ACC112 (cell line): ENCODE measurements around the gene PPP2R5C.
"Not testable (repeated sequence)": the region's sequence is repeated elsewhere in the genome, so short reads cannot be mapped to it uniquely, and the experiment has no call there.

Experiments
- H2AFZ ChIP-seq: fragments of 200-600 bp; sonication (generic); one replicate; pipeline ENCODE4 v1.6.0; 2017; ENCODE audit warnings: antibody characterized with exemption, low read length; ENCODE audit not compliant: unreplicated experiment
- H3K27ac ChIP-seq: fragments of 200-600 bp; sonication (generic); 2 replicates; pipeline ENCODE4 v1.5.1; 2014; ENCODE audit warnings: low read depth, mild to moderate bottlenecking, antibody characterized with exemption, low read length, moderate library complexity
- H3K27me3 ChIP-seq: fragments of 200-600 bp; sonication (generic); 2 replicates; pipeline ENCODE4 v1.6.1; 2014; ENCODE audit warnings: mild to moderate bottlenecking, antibody characterized with exemption, low read length, moderate library complexity, mixed read lengths; ENCODE audit not compliant: insufficient read depth
- H3K36me3 ChIP-seq: fragments of 200-600 bp; sonication (generic); 2 replicates; pipeline ENCODE4 v1.6.1; 2016; ENCODE audit warnings: mild to moderate bottlenecking, antibody characterized with exemption, low read length, moderate library complexity, mixed read lengths; ENCODE audit not compliant: insufficient read depth
- H3K4me1 ChIP-seq: fragments of 200-600 bp; sonication (generic); one replicate; pipeline ENCODE4 v1.6.1; 2016; ENCODE audit warnings: low read length, mixed read lengths; ENCODE audit not compliant: insufficient read depth, unreplicated experiment, control insufficient read depth
- H3K4me3 ChIP-seq: fragments of 200-600 bp; sonication (generic); 2 replicates; pipeline ENCODE4 v1.5.1; 2014; ENCODE audit warnings: mild to moderate bottlenecking, low read depth, low read length
- H3K79me2 ChIP-seq: fragments of 200-600 bp; sonication (generic); one replicate; pipeline ENCODE4 v1.6.0; 2016; ENCODE audit warnings: low read length; ENCODE audit not compliant: control insufficient read depth, unreplicated experiment, insufficient read depth

The PPP2R5C gene

DNA sequence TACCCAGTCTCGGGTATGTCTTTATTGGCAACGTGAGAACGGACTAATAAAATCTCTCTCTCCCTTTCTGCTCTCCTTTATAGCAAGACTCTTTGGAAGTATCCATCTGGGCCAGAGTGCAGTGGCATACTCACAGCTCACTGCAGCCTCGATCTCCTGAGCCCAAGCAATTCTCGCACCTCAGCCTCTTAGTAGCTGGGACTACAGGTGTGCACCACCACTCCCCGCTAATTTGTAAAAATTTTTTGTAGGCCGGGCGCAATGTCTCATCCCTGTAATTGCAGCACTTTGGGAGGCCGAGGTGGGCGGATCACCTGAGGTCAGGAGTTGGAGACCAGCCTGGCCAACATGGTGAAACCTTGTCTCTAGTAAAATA, 33.2 kb upstream of the PPP2R5C start:
- H3K4me1 ChIP-seq, result peaks cover 17% of the 10 kb centered on the region
- no peak overlapping the region for H2AFZ ChIP-seq
- H3K27me3 ChIP-seq, result peaks cover 18% of the 10 kb centered on the region; the same call in 1 of the 2 replicates
- H3K79me2 ChIP-seq, result no peaks in the 10 kb centered on the region
- H3K27ac ChIP-seq, result no peak overlapping the region
- no peaks in the 10 kb centered on the region for H3K36me3 ChIP-seq
- no peak overlapping the region for H3K4me3 ChIP-seq

DNA sequence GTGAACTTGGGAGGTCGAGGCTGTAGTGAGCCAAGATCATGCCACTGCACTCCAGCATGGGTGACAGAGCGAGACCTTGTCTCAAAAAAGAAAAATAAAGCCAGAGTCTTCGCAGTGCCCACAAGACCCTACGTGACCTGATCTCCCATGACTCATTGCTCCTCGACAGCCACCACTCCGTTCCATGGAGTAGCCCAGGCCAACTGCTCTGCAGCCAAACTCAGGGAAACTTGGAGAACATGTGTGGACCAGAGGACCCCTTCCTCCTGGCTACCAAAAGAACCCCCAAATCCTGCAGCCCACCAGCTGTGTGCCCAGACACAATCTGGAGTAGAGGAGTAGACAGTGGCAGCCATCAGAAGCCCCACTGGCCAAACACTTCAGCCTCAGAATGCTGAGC, 32.1 kb upstream of the PPP2R5C start:
- H3K36me3 ChIP-seq, result no peaks in the 10 kb centered on the region
- peaks cover 17% of the 10 kb centered on the region for H3K4me1 ChIP-seq
- peaks cover 18% of the 10 kb centered on the region; the same call in 1 of the 2 replicates for H3K27me3 ChIP-seq
- no peak overlapping the region for H2AFZ ChIP-seq
- no peaks in the 10 kb centered on the region for H3K79me2 ChIP-seq
- no peak overlapping the region for H3K27ac ChIP-seq
- H3K4me3 ChIP-seq, result no peak overlapping the region

- Histone ChIP-seq H3K4me1 (peaks cover 17% of the 10 kb centered on the region), H3K27me3 (peaks cover 18% of the 10 kb centered on the region; the same call in 1 of the 2 replicates)
- H3K27ac ChIP-seq, H3K4me3 ChIP-seq, H3K36me3 ChIP-seq, H3K79me2 ChIP-seq, H2AFZ ChIP-seq: not testable (repeated sequence)
Observed at GRCh38 chr14:101730157-101730556, 31.4 kb upstream of the PPP2R5C start.

DNA sequence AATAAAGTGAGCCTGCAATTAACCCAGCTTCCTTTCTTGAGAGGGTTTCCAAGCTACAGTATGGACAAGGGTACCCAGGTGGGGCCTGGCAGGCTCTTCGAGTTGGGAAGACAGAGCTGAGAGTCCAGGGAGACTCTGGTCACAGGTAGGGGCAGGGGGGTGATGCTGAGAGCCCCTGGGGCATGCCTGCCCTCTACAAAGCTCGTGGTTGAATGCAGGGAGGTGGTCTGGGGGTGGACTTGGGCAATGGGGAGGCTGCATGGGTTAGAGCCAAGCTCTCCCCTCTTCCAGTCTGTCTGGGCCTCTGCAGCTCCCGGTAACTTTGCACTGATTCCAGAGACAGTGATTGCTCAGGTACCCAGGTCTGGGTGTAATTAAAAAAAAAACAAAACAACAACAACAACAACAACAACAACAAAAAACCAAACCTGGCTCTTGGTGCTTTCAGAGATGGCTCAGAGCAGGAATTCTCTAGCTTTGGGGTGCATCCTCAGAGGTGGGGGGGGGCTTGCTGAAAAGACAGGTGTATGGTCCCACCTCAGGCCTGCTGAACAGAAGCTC, 30.8 kb upstream of the PPP2R5C start:
- H3K36me3 ChIP-seq, result no peaks in the 10 kb centered on the region
- peaks cover 18% of the 10 kb centered on the region; the same call in 1 of the 2 replicates for H3K27me3 ChIP-seq
- no peak overlapping the region for H3K4me3 ChIP-seq
- no peak overlapping the region for H2AFZ ChIP-seq
- H3K27ac ChIP-seq, result no peak overlapping the region
- H3K79me2 ChIP-seq, result no peaks in the 10 kb centered on the region
- peaks cover 17% of the 10 kb centered on the region for H3K4me1 ChIP-seq

- peaks cover 17% of the 10 kb centered on the region for H3K4me1 ChIP-seq
- H3K4me3 ChIP-seq, result no peak overlapping the region
- H3K36me3 ChIP-seq, result no peaks in the 10 kb centered on the region
- peak overlapping the region; percentile 8 for H2AFZ ChIP-seq
- no peaks in the 10 kb centered on the region for H3K79me2 ChIP-seq
- H3K27ac ChIP-seq, result no peak overlapping the region
- H3K27me3 ChIP-seq, result peaks cover 16% of the 10 kb centered on the region; the same call in 1 of the 2 replicates
Observed at GRCh38 chr14:101731187-101732080, 30.1 kb upstream of the PPP2R5C start.

DNA sequence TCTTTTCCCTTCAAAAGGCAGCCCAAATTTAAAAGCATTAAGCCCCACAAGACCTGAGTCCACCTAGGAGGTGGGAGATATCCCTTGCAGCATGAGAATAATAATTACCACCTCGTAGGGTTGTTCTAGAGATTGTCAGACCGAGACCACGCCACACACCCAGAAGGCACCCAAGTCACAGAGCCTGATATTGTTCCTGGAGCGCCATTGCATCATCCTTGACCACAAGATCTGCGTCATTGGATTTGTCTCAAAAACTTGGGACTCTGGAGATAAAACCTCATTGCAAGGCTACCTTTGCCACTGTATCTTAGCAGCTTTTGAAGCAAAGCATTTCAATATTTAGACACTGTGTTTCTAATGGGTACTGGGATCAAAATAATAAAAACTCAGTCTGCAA, 29.4 kb upstream of the PPP2R5C start:
- Histone ChIP-seq H3K36me3 (no peaks in the 10 kb centered on the region), H3K27ac (no peak overlapping the region), H3K4me1 (peaks cover 17% of the 10 kb centered on the region), H2AFZ (no peak overlapping the region), H3K79me2 (no peaks in the 10 kb centered on the region), H3K4me3 (no peak overlapping the region), H3K27me3 (peaks cover 15% of the 10 kb centered on the region)

- peaks cover 17% of the 10 kb centered on the region for H3K4me1 ChIP-seq
- no peak overlapping the region for H3K4me3 ChIP-seq
- H3K27me3 ChIP-seq, result peaks cover 17% of the 10 kb centered on the region
- H3K36me3 ChIP-seq, result no peaks in the 10 kb centered on the region
- no peak overlapping the region for H2AFZ ChIP-seq
- no peaks in the 10 kb centered on the region for H3K79me2 ChIP-seq
- H3K27ac ChIP-seq, result no peak overlapping the region
Observed at GRCh38 chr14:101733211-101733610, 28.3 kb upstream of the PPP2R5C start.

GRCh38 chr14:101734246-101734847, 27.2 kb upstream of the PPP2R5C start:
- Histone ChIP-seq H2AFZ (no peak overlapping the region), H3K4me3 (no peak overlapping the region), H3K36me3 (no peaks in the 10 kb centered on the region), H3K79me2 (no peaks in the 10 kb centered on the region), H3K4me1 (peaks cover 17% of the 10 kb centered on the region), H3K27me3 (peaks cover 26% of the 10 kb centered on the region), H3K27ac (no peak overlapping the region)

- Histone ChIP-seq H2AFZ (no peak overlapping the region), H3K27me3 (peaks cover 32% of the 10 kb centered on the region), H3K4me1 (peaks cover 17% of the 10 kb centered on the region), H3K27ac (no peak overlapping the region), H3K36me3 (no peaks in the 10 kb centered on the region), H3K79me2 (no peaks in the 10 kb centered on the region), H3K4me3 (no peak overlapping the region)
Observed at GRCh38 chr14:101735453-101735852, 26.1 kb upstream of the PPP2R5C start.

- Histone ChIP-seq H3K4me1 (peaks cover 13% of the 10 kb centered on the region), H2AFZ (no peak overlapping the region), H3K36me3 (no peaks in the 10 kb centered on the region), H3K27me3 (peaks cover 39% of the 10 kb centered on the region), H3K4me3 (no peak overlapping the region), H3K27ac (no peak overlapping the region), H3K79me2 (no peaks in the 10 kb centered on the region)
Observed at GRCh38 chr14:101736071-101736470, 25.4 kb upstream of the PPP2R5C start.
